ENCODE results near the gene RILP. TPM values are rescaled to one million over a fixed set of nuclear protein-coding genes. Genes with fewer than 3 reads are reported as not detected.
"Not testable (repeated sequence)": the region's sequence is repeated elsewhere in the genome, so short reads cannot be mapped to it uniquely, and the experiment has no call there.

RILP gene
- total and polyA plus RNA-seq, 8 donors, result 6.6 to 14.4 (median 8.1) TPM

GRCh38 chr17:1658100-1658499 lies 8.4 kb upstream of the RILP start:
- no peak overlapping the region for H3K4me3 ChIP-seq
- intact Hi-C loops (cut with DNase I), result no loop called here
- DNase-seq, result no peak
- no peaks in the 10 kb centered on the region for H3K4me1 ChIP-seq
- peaks cover 31 to 99% (median 92%) of the 10 kb centered on the region in 3 donors for H3K36me3 ChIP-seq
- no peak for TF ChIP-seq CTCF (IDR thresholded peaks at IDR 0.05)
- no peak for ATAC-seq
- no peak overlapping the region for H3K27ac ChIP-seq
- H3K27me3 ChIP-seq, result no peaks in the 10 kb centered on the region
- 94 to 95% methylated on average over 9 of the region's 9 CpGs for WGBS, 2 donors
- FAIRE-seq, result no peak
- H3K9me3 ChIP-seq, result no peaks in the 10 kb centered on the region

DNA sequence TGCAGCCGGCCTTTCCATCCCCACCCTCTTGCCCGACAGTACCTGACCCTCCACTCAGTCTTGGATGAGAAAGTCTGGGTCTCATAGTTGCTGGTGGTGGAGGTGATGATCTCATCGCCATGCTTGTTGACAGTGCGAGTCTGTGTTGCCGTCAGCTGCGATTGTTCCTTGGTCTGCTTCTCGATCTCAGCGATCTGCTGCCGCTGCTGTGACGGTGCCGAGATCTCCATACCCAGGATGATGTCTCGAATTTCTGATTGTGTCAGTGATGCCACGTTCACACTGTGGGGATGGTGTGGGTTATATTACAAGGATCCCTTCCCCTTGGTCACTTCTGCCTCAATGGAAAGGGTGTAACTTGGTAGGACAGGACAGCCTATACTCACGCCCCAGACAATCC lies 4.1 kb upstream of the RILP start:
- FAIRE-seq (no peak), DNase-seq (peak in 1 of 6 donors; percentile 23), ATAC-seq (no peak)
- Histone ChIP-seq H3K27ac (no peak overlapping the region), H3K27me3 (no peaks in the 10 kb centered on the region), H3K4me3 (no peak overlapping the region), H3K36me3 (peaks cover 30 to 83% (median 75%) of the 10 kb centered on the region in 3 donors), H3K4me1 (peaks cover 9 to 13% (median 12%) of the 10 kb centered on the region in 3 donors), H3K9me3 (no peaks in the 10 kb centered on the region)
- no peak for TF ChIP-seq CTCF (IDR thresholded peaks at IDR 0.05)
- intact Hi-C loops (cut with DNase I), result no loop called here
- 93 to 95% methylated on average over 14 of the region's 14 CpGs for WGBS, 2 donors

DNA sequence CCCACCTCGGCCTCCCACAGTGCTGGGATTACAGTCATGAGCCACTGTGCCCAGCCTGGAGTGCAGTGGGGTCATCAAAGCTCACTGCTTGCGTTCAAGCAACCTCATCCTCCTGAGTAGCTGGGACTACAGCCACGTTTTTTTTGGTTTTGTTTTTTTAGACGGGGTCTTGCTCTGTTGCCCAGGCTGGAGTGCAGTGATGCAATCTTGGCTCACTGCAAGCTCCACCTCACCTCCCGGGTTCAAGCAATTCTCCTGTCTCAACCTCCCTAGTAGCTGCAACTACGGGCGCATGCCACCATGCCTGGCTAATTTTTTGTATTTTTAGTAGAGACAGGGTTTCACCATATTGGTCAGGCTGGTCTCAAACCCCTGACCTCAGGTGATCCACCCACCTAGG lies 3.1 kb upstream of the RILP start:
- H3K27me3 ChIP-seq; H3K9me3 ChIP-seq; H3K27ac ChIP-seq; FAIRE-seq; ATAC-seq; H3K4me3 ChIP-seq; intact Hi-C loops (cut with DNase I): not testable (repeated sequence)
- DNase-seq, result peak in 2 of 6 donors; percentile 2 to 15
- Histone ChIP-seq H3K36me3 (peaks cover 30 to 73% (median 66%) of the 10 kb centered on the region in 3 donors), H3K4me1 (peaks cover 17 to 21% (median 18%) of the 10 kb centered on the region in 3 donors)
- WGBS, 2 donors, result 87 to 93% methylated on average over 7 of the region's 7 CpGs

DNA sequence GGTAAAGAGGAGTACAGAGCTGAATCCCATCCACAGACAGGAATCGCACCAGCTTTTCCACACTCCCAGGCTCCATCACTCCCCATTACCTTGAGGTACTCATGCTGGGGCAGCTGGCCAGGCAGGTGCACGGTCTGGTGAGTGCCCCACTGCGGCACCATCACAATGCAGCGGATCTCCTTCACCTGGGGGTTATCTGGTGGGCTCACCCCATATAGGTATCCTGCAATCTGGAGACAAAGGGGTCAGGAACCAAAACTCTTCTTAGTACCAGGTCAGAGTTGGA lies 1.8 kb upstream of the RILP start:
- Histone ChIP-seq H3K4me3 (no peak overlapping the region), H3K4me1 (peaks cover 17 to 25% (median 21%) of the 10 kb centered on the region in 3 donors), H3K27ac (no peak overlapping the region), H3K27me3 (no peaks in the 10 kb centered on the region), H3K36me3 (peaks cover 26 to 62% (median 57%) of the 10 kb centered on the region in 3 donors), H3K9me3 (no peaks in the 10 kb centered on the region)
- no peak for ATAC-seq
- no peak for FAIRE-seq
- no peak for TF ChIP-seq CTCF (IDR thresholded peaks at IDR 0.05)
- WGBS, 2 donors, result 73 to 76% methylated on average over 4 of the region's 4 CpGs
- DNase-seq, result peak in 1 of 6 donors; percentile 72
- intact Hi-C loops (cut with DNase I), result no loop called here

- H3K36me3 ChIP-seq, result peaks cover 21 to 56% (median 52%) of the 10 kb centered on the region in 3 donors
- peak overlapping the region in 1 of 4 donors; percentile 85 for H3K4me3 ChIP-seq
- FAIRE-seq (no peak), ATAC-seq (no peak), DNase-seq (peak in 4 of 6 donors; percentile 21 to 70 (median 42))
- H3K27ac ChIP-seq, result peak overlapping the region; percentile 96 to 100 (median 98)
- H3K4me1 ChIP-seq, result peaks cover 17 to 25% (median 21%) of the 10 kb centered on the region in 3 donors
- H3K9me3 ChIP-seq, result no peaks in the 10 kb centered on the region
- TF ChIP-seq CTCF (IDR thresholded peaks at IDR 0.05), result no peak
- intact Hi-C loops (cut with DNase I), result no loop called here
- H3K27me3 ChIP-seq, result no peaks in the 10 kb centered on the region
- 72 to 77% methylated on average over 21 to 22 of the region's 22 CpGs for WGBS, 2 donors
These were observed 1.3 kb upstream of the RILP start for GRCh38 chr17:1650731-1651558.

All from pancreas (tissue), 10 donors.